Stimulated activated CD8-positive, alpha-beta memory T cell treated with anti-CD3 and anti-CD28 coated beads, Interleukin-2, amount 100 ng/mL, for 1 hour (primary cell): Measurements from ENCODE around the gene ISL2.

Experiments
- DNase-seq, 2 donors: peaks; one replicate each; pipeline ENCODE4 v3.0.0-alpha.2; 2020; ENCODE audit warnings: low read depth in 2 of 2

The ISL2 gene

GRCh38 chr15:76376029-76376428 is 39.5 kb downstream of the ISL2 start:
- DNase-seq, result no peak

- no peak for DNase-seq
Observed at GRCh38 chr15:76376816-76377215, 40.2 kb downstream of the ISL2 start.

GRCh38 chr15:76377217-76377616 is 40.6 kb downstream of the ISL2 start:
- no peak for DNase-seq

- DNase-seq, result no peak
Observed at GRCh38 chr15:76377751-76378150, 41.2 kb downstream of the ISL2 start.

- DNase-seq, result no peak
Observed at GRCh38 chr15:76378691-76379090, 42.1 kb downstream of the ISL2 start.

GRCh38 chr15:76380249-76380648 is 43.7 kb downstream of the ISL2 start:
- DNase-seq, result no peak

- DNase-seq, result no peak
Observed at GRCh38 chr15:76381366-76381765, 44.8 kb downstream of the ISL2 start.

GRCh38 chr15:76382987-76383728 is 46.6 kb downstream of the ISL2 start:
- no peak for DNase-seq

GRCh38 chr15:76384409-76384808 is 47.8 kb downstream of the ISL2 start:
- DNase-seq, result no peak

- DNase-seq, result no peak
Observed at GRCh38 chr15:76386178-76386577, 49.6 kb downstream of the ISL2 start.

GRCh38 chr15:76386926-76387325 is 50.4 kb downstream of the ISL2 start:
- DNase-seq, result no peak

GRCh38 chr15:76390571-76390970 is 54.0 kb downstream of the ISL2 start:
- no peak for DNase-seq

GRCh38 chr15:76391309-76391708 is 54.7 kb downstream of the ISL2 start:
- no peak for DNase-seq

- no peak for DNase-seq
Observed at GRCh38 chr15:76391847-76392246, 55.3 kb downstream of the ISL2 start.
